Muscle layer of duodenum (tissue), 2 donors: Measurements from ENCODE around the gene CLDN24.

Experiments
- H3K27ac ChIP-seq: one replicate; pipeline ENCODE4 v1.7.0; 2013; ENCODE audit warnings: mild to moderate bottlenecking, low read length
- H3K27me3 ChIP-seq: one replicate; pipeline ENCODE4 v1.7.0; 2013; ENCODE audit warnings: low read depth, mild to moderate bottlenecking, control low read depth, low read length
- H3K36me3 ChIP-seq, 2 donors: one replicate each; pipeline ENCODE4 v1.7.0; 2013; ENCODE audit warnings: low read length in 2 of 2, control low read depth in 1 of 2, mild to moderate bottlenecking in 1 of 2; ENCODE audit not compliant: insufficient read depth in 2 of 2, control insufficient read depth in 1 of 2
- H3K4me1 ChIP-seq, 2 donors: one replicate each; pipeline ENCODE4 v1.7.0; 2013; ENCODE audit warnings: low read length in 2 of 2, mild to moderate bottlenecking in 2 of 2, control low read depth in 1 of 2, moderate library complexity in 1 of 2; ENCODE audit not compliant: insufficient read depth in 2 of 2, control insufficient read depth in 1 of 2
- H3K4me3 ChIP-seq, 2 donors: one replicate each; pipeline ENCODE4 v1.7.0; 2013; ENCODE audit warnings: low read length in 2 of 2, low read depth in 1 of 2, mild to moderate bottlenecking in 1 of 2
- H3K9me3 ChIP-seq, 2 donors: one replicate each; pipeline ENCODE4 v1.7.0; 2013; ENCODE audit warnings: low read length in 2 of 2, control low read depth in 1 of 2, mild to moderate bottlenecking in 1 of 2; ENCODE audit not compliant: control insufficient read depth in 1 of 2
- donor health status: healthy.

The CLDN24 gene

GRCh38 chr4:183299464-183299863 is 22.8 kb downstream of the CLDN24 start:
- no peak overlapping the region for H3K4me3 ChIP-seq
- H3K36me3 ChIP-seq = peaks cover 11 to 38% of the 10 kb centered on the region in 2 donors

GRCh38 chr4:183297675-183298074 is 24.6 kb downstream of the CLDN24 start:
- Histone ChIP-seq H3K27me3 (no peaks in the 10 kb centered on the region), H3K27ac (no peak overlapping the region), H3K4me3 (no peak overlapping the region), H3K36me3 (peaks cover 11 to 32% of the 10 kb centered on the region in 2 donors), H3K4me1 (no peaks in the 10 kb centered on the region), H3K9me3 (no peaks in the 10 kb centered on the region)

More at GRCh38 chr4:183299464-183299863, 22.8 kb downstream of the CLDN24 start:
- Histone ChIP-seq H3K9me3 (no peaks in the 10 kb centered on the region), H3K27ac (no peak overlapping the region), H3K4me1 (no peaks in the 10 kb centered on the region), H3K27me3 (no peaks in the 10 kb centered on the region)

DNA sequence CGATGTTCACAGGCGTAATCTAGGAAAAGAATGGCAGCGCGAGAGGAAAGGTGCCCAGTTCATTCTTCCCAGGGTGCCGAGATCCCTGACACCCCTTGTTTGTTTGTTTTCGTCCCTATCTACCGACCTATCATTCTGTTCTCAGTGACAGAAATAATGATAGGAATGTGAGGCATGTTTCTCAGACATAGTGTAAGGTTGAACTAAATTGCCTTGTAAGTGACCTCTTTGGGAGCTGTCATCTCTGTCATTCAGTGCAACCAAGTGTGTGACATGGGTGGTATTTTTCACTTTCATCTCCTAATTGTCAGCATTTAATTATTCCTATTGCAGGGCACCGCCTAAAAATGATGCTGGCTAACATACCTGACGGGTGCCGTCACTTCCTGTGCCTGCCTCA is 26.5 kb downstream of the CLDN24 start:
- no peak overlapping the region for H3K4me3 ChIP-seq
- H3K36me3 ChIP-seq = peaks cover 11 to 29% of the 10 kb centered on the region in 2 donors
- H3K27me3 ChIP-seq = no peaks in the 10 kb centered on the region
- H3K9me3 ChIP-seq = no peaks in the 10 kb centered on the region
- H3K4me1 ChIP-seq = no peaks in the 10 kb centered on the region
- H3K27ac ChIP-seq = no peak overlapping the region

- Histone ChIP-seq H3K4me1 (no peaks in the 10 kb centered on the region), H3K4me3 (no peak overlapping the region), H3K9me3 (no peaks in the 10 kb centered on the region), H3K27me3 (no peaks in the 10 kb centered on the region), H3K36me3 (peaks cover 21 to 59% of the 10 kb centered on the region in 2 donors), H3K27ac (no peak overlapping the region)
These were observed 31.2 kb downstream of the CLDN24 start for GRCh38 chr4:183291070-183291469.

DNA sequence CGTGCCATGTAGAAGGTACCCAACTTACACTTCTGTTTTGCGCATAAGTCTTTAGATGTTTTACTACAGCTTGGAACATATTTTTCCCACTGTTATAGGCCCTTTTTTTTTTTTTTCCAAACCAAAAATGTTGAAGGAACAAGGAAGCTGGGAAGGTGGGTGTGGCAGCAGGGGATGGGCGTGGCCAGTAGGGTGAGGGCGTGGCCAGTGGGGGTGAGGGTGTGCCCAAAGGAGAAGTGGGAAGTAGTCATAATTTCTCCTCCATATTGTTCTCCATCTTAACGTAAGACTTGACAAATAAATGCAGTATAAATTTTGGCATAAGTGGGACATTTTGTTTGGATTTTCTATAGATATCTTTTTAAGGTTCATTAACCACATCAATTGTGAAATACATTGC is 32.5 kb downstream of the CLDN24 start:
- H3K4me3 ChIP-seq = no peak overlapping the region
- H3K27ac ChIP-seq = no peak overlapping the region
- no peaks in the 10 kb centered on the region for H3K4me1 ChIP-seq
- H3K9me3 ChIP-seq = no peaks in the 10 kb centered on the region
- H3K36me3 ChIP-seq = peaks cover 16 to 57% of the 10 kb centered on the region in 2 donors
- no peaks in the 10 kb centered on the region for H3K27me3 ChIP-seq

- Histone ChIP-seq H3K4me1 (no peaks in the 10 kb centered on the region), H3K27me3 (no peaks in the 10 kb centered on the region), H3K4me3 (no peak overlapping the region), H3K36me3 (peaks cover 23 to 63% of the 10 kb centered on the region in 2 donors), H3K27ac (no peak overlapping the region), H3K9me3 (no peaks in the 10 kb centered on the region)
These were observed 33.3 kb downstream of the CLDN24 start for GRCh38 chr4:183288955-183289354.

GRCh38 chr4:183287677-183288076 is 34.5 kb downstream of the CLDN24 start:
- H3K27ac ChIP-seq = no peak overlapping the region
- no peaks in the 10 kb centered on the region for H3K4me1 ChIP-seq
- peaks cover 30 to 69% of the 10 kb centered on the region in 2 donors for H3K36me3 ChIP-seq
- H3K4me3 ChIP-seq = no peak overlapping the region
- no peaks in the 10 kb centered on the region for H3K27me3 ChIP-seq
- no peaks in the 10 kb centered on the region for H3K9me3 ChIP-seq

- Histone ChIP-seq H3K9me3 (no peaks in the 10 kb centered on the region), H3K27me3 (no peaks in the 10 kb centered on the region), H3K4me1 (no peaks in the 10 kb centered on the region), H3K4me3 (no peak overlapping the region), H3K27ac (no peak overlapping the region), H3K36me3 (peaks cover 34 to 71% of the 10 kb centered on the region in 2 donors)
These were observed 34.9 kb downstream of the CLDN24 start for GRCh38 chr4:183287309-183287659.

DNA sequence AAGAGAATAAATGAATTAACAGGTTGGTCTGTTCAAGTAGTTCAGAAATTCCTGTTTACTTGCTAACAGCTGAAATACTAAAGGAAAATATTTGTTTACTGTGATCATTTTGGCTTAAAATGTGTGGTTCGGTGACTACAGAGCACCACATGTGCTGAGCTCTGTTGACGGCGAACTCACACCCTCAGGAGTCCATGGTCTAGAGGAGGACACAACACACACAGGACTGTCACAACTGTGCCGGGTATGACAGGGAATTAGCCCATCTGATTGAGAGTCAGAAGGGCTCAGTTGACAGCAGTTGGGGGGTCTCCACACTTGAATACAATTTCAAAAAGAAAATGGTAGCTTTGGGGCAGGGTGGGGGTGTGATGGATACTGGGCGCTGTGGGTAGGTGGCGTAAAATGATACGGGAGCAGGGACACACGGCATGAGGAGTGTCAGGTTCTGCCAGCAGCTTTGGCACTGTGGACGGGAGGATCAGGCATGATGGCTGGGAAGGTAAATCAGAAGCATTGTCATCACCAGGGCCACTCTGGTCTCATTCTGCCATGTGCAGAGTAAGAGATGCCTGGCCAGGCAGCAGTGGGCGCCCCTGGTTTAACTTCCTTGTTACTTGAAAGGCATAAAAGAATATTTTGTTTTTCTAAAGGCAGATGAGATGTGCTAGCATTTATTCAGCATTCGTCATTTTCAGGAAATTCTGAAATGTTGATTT is 35.5 kb downstream of the CLDN24 start:
- Histone ChIP-seq H3K27me3 (no peaks in the 10 kb centered on the region), H3K27ac (no peak overlapping the region), H3K4me1 (peaks cover 0 to 3% of the 10 kb centered on the region in 2 donors), H3K9me3 (no peaks in the 10 kb centered on the region), H3K36me3 (peaks cover 37 to 75% of the 10 kb centered on the region in 2 donors), H3K4me3 (no peak overlapping the region)

DNA sequence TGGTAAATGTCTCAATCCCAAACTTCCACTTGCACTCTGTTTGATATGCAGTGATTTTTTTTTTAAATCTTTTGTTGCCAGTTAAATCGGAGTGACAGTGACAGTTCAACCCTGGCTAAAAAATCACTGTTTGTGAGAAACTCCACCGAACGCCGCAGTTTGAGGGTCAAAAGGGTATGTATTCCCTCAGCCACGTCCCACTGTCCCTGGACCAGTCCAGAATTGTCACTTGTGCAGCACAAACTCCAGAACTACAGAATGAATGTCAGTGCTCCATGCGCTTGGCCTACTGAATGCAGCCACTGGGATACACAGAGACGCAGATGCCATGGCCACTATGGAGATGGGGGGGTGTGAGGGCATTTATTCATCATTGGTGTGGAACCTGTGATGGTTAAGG is 36.3 kb downstream of the CLDN24 start:
- Histone ChIP-seq H3K27me3 (no peaks in the 10 kb centered on the region), H3K36me3 (peaks cover 37 to 79% of the 10 kb centered on the region in 2 donors), H3K4me1 (peaks cover 0 to 4% of the 10 kb centered on the region in 2 donors), H3K9me3 (no peaks in the 10 kb centered on the region), H3K27ac (no peak overlapping the region), H3K4me3 (no peak overlapping the region)

DNA sequence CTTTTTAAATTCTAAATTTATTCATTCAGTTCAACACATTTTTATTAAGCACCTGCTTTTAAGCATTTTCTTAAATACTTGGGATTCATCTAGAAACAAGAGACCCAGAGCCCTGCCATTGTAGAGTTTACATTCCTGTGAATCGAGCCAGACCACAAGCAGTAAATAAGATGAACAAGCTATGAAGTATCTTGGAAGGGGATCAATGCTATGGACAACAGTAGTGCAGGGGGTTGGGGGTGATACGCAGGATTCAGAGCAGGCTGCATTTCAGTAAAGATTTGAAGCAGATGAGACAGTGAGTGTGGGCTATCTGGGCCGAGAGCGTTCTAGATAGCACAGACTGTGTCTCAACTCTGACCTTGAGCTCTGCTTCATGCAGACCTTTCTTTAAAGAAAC is 37.3 kb downstream of the CLDN24 start:
- Histone ChIP-seq H3K27ac (no peak overlapping the region), H3K4me3 (no peak overlapping the region), H3K36me3 (peaks cover 42 to 73% of the 10 kb centered on the region in 2 donors), H3K9me3 (no peaks in the 10 kb centered on the region), H3K27me3 (no peaks in the 10 kb centered on the region), H3K4me1 (peaks cover 0 to 4% of the 10 kb centered on the region in 2 donors)

DNA sequence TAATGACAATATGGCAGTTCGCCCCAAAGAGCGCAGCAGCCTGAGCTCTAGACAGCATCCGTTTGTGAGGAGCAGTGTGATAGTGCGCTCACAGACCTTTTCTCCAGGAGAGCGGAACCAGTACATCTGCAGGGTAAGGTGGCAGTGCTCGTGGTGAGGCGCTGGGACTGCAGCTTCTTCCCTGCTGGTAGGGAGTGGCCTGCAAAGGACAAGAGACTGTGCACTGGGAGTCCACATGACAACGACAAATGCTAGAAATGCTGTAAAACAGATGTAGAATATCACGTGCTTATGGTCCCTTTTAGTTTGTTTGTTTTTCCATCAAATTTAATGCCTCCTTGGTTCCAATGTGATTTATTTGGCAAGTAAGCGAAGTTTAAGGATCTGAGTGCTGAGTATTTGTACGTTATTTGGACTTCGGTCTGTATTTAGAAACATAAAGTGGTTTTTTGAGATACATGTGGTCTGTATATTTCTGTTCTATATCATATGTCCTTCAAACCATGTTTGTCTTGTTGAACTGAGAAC is 37.9 kb downstream of the CLDN24 start:
- H3K27me3 ChIP-seq = no peaks in the 10 kb centered on the region
- H3K36me3 ChIP-seq = peaks cover 42 to 66% of the 10 kb centered on the region in 2 donors
- H3K27ac ChIP-seq = no peak overlapping the region
- no peaks in the 10 kb centered on the region for H3K9me3 ChIP-seq
- H3K4me1 ChIP-seq = peaks cover 0 to 4% of the 10 kb centered on the region in 2 donors
- no peak overlapping the region for H3K4me3 ChIP-seq
